ENCODE data around the gene PCYT1B. TPM values are rescaled to one million over a fixed set of nuclear protein-coding genes. Genes with fewer than 3 reads are reported as not detected.

Gene PCYT1B
- total RNA-seq, 4 donors from 2014 or later: 0.07 TPM; not detected in 3

GRCh38 chrX:24673424-24673823 is 26.3 kb upstream of the PCYT1B start:
- Histone ChIP-seq H3K4me1 (no peaks in the 10 kb centered on the region), H3K4me3 (no peak overlapping the region), H3K9me3 (no peaks in the 10 kb centered on the region), H3K27ac (no peak overlapping the region), H3K36me3 (no peaks in the 10 kb centered on the region), H3K27me3 (no peaks in the 10 kb centered on the region)
- ATAC-seq (no peak), DNase-seq (no peak)
- in situ Hi-C loops (cut with MboI; ENCODE audit: low sequenced_read_pairs in 4 of 4): no loop called here
- intact Hi-C loops (cut with DNase I; ENCODE audit: low total_unique reads): no loop called here
- TF ChIP-seq CTCF (IDR thresholded peaks at IDR 0.05 in 4 of 5, conservative IDR thresholded peaks at IDR 0.05 in 1 of 5) (no peak), POLR2A (IDR thresholded peaks at IDR 0.05) (no peak)

DNA sequence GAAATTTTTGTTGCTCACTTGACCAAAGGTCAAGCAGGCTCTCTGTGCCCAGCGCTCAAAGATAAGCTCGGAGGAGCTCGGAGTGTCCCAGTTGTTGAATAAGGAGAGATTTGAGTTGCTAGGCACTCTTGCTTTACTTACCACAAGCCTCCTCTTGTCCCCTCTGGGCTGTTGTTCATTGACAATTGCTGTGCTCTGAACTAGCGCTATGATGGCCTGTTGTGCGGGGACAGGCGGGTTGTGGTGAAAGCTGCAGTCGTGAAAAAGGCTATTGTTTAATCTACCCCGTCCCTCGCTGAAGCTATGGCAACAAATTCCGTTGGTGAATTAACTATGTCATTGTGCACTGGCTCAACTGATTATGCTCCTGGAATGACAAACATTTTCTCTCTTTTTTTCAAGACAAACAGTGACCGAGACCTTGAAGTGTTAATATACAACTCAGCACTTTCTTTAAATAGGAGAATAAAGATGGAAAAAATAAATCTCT is 25.6 kb upstream of the PCYT1B start:
- no peak for ATAC-seq
- intact Hi-C loops (cut with DNase I; ENCODE audit: low total_unique reads) (no loop called here), in situ Hi-C loops (cut with MboI; ENCODE audit: low sequenced_read_pairs in 4 of 4) (no loop called here)
- DNase-seq: no peak
- Histone ChIP-seq H3K9me3 (no peaks in the 10 kb centered on the region), H3K27ac (no peak overlapping the region), H3K27me3 (no peaks in the 10 kb centered on the region), H3K4me1 (no peaks in the 10 kb centered on the region), H3K4me3 (no peak overlapping the region), H3K36me3 (no peaks in the 10 kb centered on the region)
- TF ChIP-seq POLR2A (IDR thresholded peaks at IDR 0.05) (no peak), CTCF (IDR thresholded peaks at IDR 0.05 in 4 of 5, conservative IDR thresholded peaks at IDR 0.05 in 1 of 5) (no peak)

GRCh38 chrX:24668111-24668510 is 21.0 kb upstream of the PCYT1B start:
- Histone ChIP-seq H3K4me1 (no peaks in the 10 kb centered on the region), H3K4me3 (no peak overlapping the region), H3K36me3 (no peaks in the 10 kb centered on the region), H3K9me3 (no peaks in the 10 kb centered on the region), H3K27me3 (no peaks in the 10 kb centered on the region), H3K27ac (no peak overlapping the region)
- in situ Hi-C loops (cut with MboI; ENCODE audit: low sequenced_read_pairs in 4 of 4) (no loop called here), intact Hi-C loops (cut with DNase I; ENCODE audit: low total_unique reads) (no loop called here)
- no peak for ATAC-seq
- TF ChIP-seq POLR2A (IDR thresholded peaks at IDR 0.05): no peak
- TF ChIP-seq CTCF (IDR thresholded peaks at IDR 0.05 in 4 of 5, conservative IDR thresholded peaks at IDR 0.05 in 1 of 5): no peak
- no peak for DNase-seq

GRCh38 chrX:24662352-24662751 is 15.2 kb upstream of the PCYT1B start:
- H3K27ac ChIP-seq: no peak overlapping the region
- H3K4me3 ChIP-seq: no peak overlapping the region
- intact Hi-C loops (cut with DNase I; ENCODE audit: low total_unique reads): no loop called here
- H3K4me1 ChIP-seq: no peaks in the 10 kb centered on the region
- no peak for ATAC-seq
- no peak for TF ChIP-seq POLR2A (IDR thresholded peaks at IDR 0.05)
- H3K9me3 ChIP-seq: no peaks in the 10 kb centered on the region
- DNase-seq: no peak
- H3K36me3 ChIP-seq: no peaks in the 10 kb centered on the region
- peaks cover 0 to 7% (median 0%) of the 10 kb centered on the region in 3 donors for H3K27me3 ChIP-seq
- in situ Hi-C loops (cut with MboI; ENCODE audit: low sequenced_read_pairs in 4 of 4): no loop called here

GRCh38 chrX:24661292-24661691 is 14.1 kb upstream of the PCYT1B start:
- ATAC-seq (no peak), DNase-seq (no peak)
- H3K4me3 ChIP-seq: no peak overlapping the region
- intact Hi-C loops (cut with DNase I; ENCODE audit: low total_unique reads) (no loop called here), in situ Hi-C loops (cut with MboI; ENCODE audit: low sequenced_read_pairs in 4 of 4) (no loop called here)
- TF ChIP-seq CTCF (IDR thresholded peaks at IDR 0.05 in 4 of 5, conservative IDR thresholded peaks at IDR 0.05 in 1 of 5): no peak
- H3K27ac ChIP-seq: no peak overlapping the region
- H3K36me3 ChIP-seq: no peaks in the 10 kb centered on the region
- H3K9me3 ChIP-seq: no peaks in the 10 kb centered on the region
- H3K27me3 ChIP-seq: peaks cover 0 to 7% (median 0%) of the 10 kb centered on the region in 3 donors
- H3K4me1 ChIP-seq: no peaks in the 10 kb centered on the region

All from gastrocnemius medialis (tissue), 4 donors.